CD4-positive, alpha-beta T cell (primary cell): ENCODE measurements around the gene HDHD2. TPM values are rescaled to one million over a fixed set of nuclear protein-coding genes. Genes with fewer than 3 reads are reported as not detected.

ENCODE experiments used
- ATAC-seq: fragments of 200-7000 bp; cut with Tn5 transposase; one replicate; pipeline ENCODE4 v1.10.0; 2022; ENCODE audit warnings: mild to moderate bottlenecking; ENCODE audit not compliant: poor library complexity
- CTCF ChIA-PET: fragments of 350-600 bp; sonication (Branson Sonifier 250); formaldehyde crosslinking; loops from one replicate; lab custom pipeline; 2021; ENCODE audit warnings: antibody characterized with exemption, inconsistent platforms; lab: Charles Lee
- POLR2A ChIA-PET: fragments of 350-600 bp; sonication (Branson Sonifier 250); formaldehyde crosslinking; loops from one replicate; lab custom pipeline; 2021; ENCODE audit warnings: antibody characterized with exemption, inconsistent platforms; lab: Charles Lee
- DNase-seq, 14 experiments: peaks; one replicate each; pipeline ENCODE4 v3.0.0-alpha.2; 2013 to 2020; ENCODE audit warnings: mixed read lengths in 2 of 14
- H3K27ac ChIP-seq, 2 donors: one replicate each; pipeline versions ENCODE4 v1.5.1 to v1.7.0; 2013; ENCODE audit warnings: low read length in 2 of 2, low read depth in 1 of 2, mild to moderate bottlenecking in 1 of 2
- H3K27me3 ChIP-seq, 2 experiments: 1 replicate in 1 of 2; 2 replicates in 1 of 2; pipeline versions ENCODE4 v1.6.1 to v1.7.0; 2013; ENCODE audit warnings: low read length in 2 of 2, control low read depth in 1 of 2, mild to moderate bottlenecking in 1 of 2, moderate library complexity in 1 of 2; ENCODE audit not compliant: insufficient read depth in 2 of 2, control insufficient read depth in 1 of 2
- H3K36me3 ChIP-seq: one replicate; pipeline ENCODE4 v1.6.1; 2013; ENCODE audit warnings: low read length, control low read depth; ENCODE audit not compliant: insufficient read depth
- H3K4me1 ChIP-seq: one replicate; pipeline ENCODE4 v1.6.1; 2013; ENCODE audit warnings: low read length, control low read depth; ENCODE audit not compliant: insufficient read depth
- H3K4me3 ChIP-seq: one replicate; pipeline ENCODE4 v1.5.1; 2013; ENCODE audit warnings: mild to moderate bottlenecking, low read length, moderate library complexity
- H3K9me3 ChIP-seq, 2 experiments: 1 replicate in 1 of 2; 2 replicates in 1 of 2; pipeline versions ENCODE4 v1.6.1 to v1.7.0; 2013; ENCODE audit warnings: low read length in 2 of 2, mild to moderate bottlenecking in 2 of 2, control low read depth in 1 of 2, moderate library complexity in 1 of 2; ENCODE audit not compliant: control insufficient read depth in 1 of 2, insufficient read depth in 1 of 2
- H3K27ac Mint-ChIP-seq: one replicate; pipeline ENCODE4 v1.8.0; 2020; ENCODE audit warnings: mixed read lengths
- H3K27me3 Mint-ChIP-seq: one replicate; pipeline ENCODE4 v1.8.0; 2021; ENCODE audit warnings: mixed read lengths
- H3K36me3 Mint-ChIP-seq: one replicate; pipeline ENCODE4 v1.8.0; 2021; ENCODE audit warnings: low read depth, mixed read lengths
- H3K4me1 Mint-ChIP-seq: one replicate; pipeline ENCODE4 v1.8.0; 2021; ENCODE audit warnings: low read depth, mixed read lengths
- H3K4me3 Mint-ChIP-seq: one replicate; pipeline ENCODE4 v1.8.0; 2020; ENCODE audit warnings: mild to moderate bottlenecking, mixed read lengths
- H3K9me3 Mint-ChIP-seq: one replicate; pipeline ENCODE4 v1.8.0; 2020; ENCODE audit warnings: mixed read lengths
- intact Hi-C, 2 experiments: fragments of 100-400 bp; cut with DNase I in 1 of 2; cut with micrococcal nuclease in 1 of 2; formaldehyde crosslinking; loops; one replicate each; pipeline versions ENCODE4 v1.15.1 to v1.9.0; 2023 to 2025; cut with DNase I, micrococcal nuclease
- total RNA-seq, 174 experiments: library from RNA in 2 of 174; stranded (reverse) in 2 of 174; gene quantifications; one replicate each; pipeline ENCODE4 v1.2.3 and lab custom pipeline; 2021 to 2026
- TF ChIP-seq, protein P1 (sequence below): fragments of 200-600 bp; IDR thresholded peaks from one replicate; pipeline ENCODE4 v1.8.0; 2022; ENCODE audit warnings: antibody characterized with exemption, mild to moderate bottlenecking

Gene HDHD2
- total RNA-seq, 2 experiments from 2014 or later, result 7.3 to 8.9 TPM

DNA sequence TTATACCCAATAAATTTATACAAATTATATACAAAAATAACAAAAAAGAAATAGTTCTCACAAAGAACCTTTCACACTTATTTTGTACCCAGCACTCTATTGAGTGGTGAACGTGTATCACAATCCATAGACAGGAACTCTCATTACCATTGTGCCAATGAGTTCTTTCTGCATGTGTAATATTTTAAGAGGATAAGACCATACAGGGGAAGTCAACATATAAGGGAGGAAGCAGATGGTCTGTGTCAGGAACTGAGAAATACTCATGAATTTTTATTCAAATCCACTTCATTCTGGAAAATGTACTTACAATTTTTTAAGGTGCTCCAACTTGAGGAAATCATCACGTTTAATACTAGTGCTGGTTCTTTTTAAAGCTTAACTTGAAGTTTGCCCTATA lies 87.8 kb downstream of the HDHD2 start:
- Histone ChIP-seq H3K36me3 (no peaks in the 10 kb centered on the region), H3K27ac (no peak overlapping the region), H3K4me1 (no peaks in the 10 kb centered on the region), H3K4me3 (no peak overlapping the region), H3K9me3 (no peaks in the 10 kb centered on the region), H3K27me3 (no peaks in the 10 kb centered on the region)
- intact Hi-C loops, result no loop called here
- no peaks in the 10 kb centered on the region for H3K4me1 Mint-ChIP-seq
- DNase-seq (no peak), ATAC-seq (no peak)
- ChIA-PET CTCF (no interaction called here), POLR2A (no interaction called here)
- no peaks in the 10 kb centered on the region for H3K36me3 Mint-ChIP-seq
- no peak overlapping the region for H3K27ac Mint-ChIP-seq
- TF ChIP-seq, protein P1, sequence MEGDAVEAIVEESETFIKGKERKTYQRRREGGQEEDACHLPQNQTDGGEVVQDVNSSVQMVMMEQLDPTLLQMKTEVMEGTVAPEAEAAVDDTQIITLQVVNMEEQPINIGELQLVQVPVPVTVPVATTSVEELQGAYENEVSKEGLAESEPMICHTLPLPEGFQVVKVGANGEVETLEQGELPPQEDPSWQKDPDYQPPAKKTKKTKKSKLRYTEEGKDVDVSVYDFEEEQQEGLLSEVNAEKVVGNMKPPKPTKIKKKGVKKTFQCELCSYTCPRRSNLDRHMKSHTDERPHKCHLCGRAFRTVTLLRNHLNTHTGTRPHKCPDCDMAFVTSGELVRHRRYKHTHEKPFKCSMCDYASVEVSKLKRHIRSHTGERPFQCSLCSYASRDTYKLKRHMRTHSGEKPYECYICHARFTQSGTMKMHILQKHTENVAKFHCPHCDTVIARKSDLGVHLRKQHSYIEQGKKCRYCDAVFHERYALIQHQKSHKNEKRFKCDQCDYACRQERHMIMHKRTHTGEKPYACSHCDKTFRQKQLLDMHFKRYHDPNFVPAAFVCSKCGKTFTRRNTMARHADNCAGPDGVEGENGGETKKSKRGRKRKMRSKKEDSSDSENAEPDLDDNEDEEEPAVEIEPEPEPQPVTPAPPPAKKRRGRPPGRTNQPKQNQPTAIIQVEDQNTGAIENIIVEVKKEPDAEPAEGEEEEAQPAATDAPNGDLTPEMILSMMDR, result no peak
- no peak overlapping the region for H3K4me3 Mint-ChIP-seq
- no peaks in the 10 kb centered on the region for H3K27me3 Mint-ChIP-seq
- no peaks in the 10 kb centered on the region for H3K9me3 Mint-ChIP-seq

Other genes starting within 250 kb of the HDHD2 start
- 10 to 100 TPM; 32.0 to 36.3 TPM for gene PIAS2, start 233.0 kb downstream of the HDHD2 start, total RNA-seq
- gene KATNAL2, start 232.9 kb downstream of the HDHD2 start, total RNA-seq, result 1 to 10 TPM; 1.5 to 2.0 TPM
- not detected for gene ELOA2, start 114.9 kb downstream of the HDHD2 start, total RNA-seq
- 1 to 10 TPM; 1.5 to 2.3 TPM for gene IER3IP1, start 25.9 kb upstream of the HDHD2 start, total RNA-seq
- not detected for gene SKOR2, start 101.2 kb upstream of the HDHD2 start, total RNA-seq